Measurements from ENCODE around the gene DPCD. TPM values are rescaled to one million over a fixed set of nuclear protein-coding genes. Genes with fewer than 3 reads are reported as not detected.

Gene DPCD
- total and polyA plus RNA-seq, 10 of the 15 experiments (the other 5 are each of a cell fraction or from before 2014, with no cell fraction given): 9.7 to 50.9 (median 26.3) TPM

DNA sequence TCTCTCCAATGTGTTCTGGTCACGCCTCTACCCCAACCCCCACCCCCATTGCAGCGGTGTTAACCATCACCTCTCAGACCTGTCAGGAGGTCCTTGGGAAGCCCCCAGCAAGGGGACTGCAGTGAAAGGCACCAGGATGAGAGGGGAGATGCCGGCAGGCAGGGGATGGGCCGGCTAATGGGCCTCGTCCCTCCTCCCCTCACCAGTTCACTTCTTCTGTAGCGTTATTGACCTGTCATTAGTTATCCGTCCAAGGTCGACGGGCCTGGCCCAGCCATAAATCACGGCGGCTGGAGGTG lies 18.8 kb upstream of the DPCD start:
- H3K4me1 ChIP-seq (ENCODE audit: control insufficient read depth, insufficient read depth, low read length): peaks cover 5% of the 10 kb centered on the region; the same call in 1 of the 2 replicates
- H3K9me3 ChIP-seq (replicated peaks; ENCODE audit: control insufficient read depth, insufficient read depth, low read length): no peaks in the 10 kb centered on the region
- 28% methylated on average over 11 of the region's 11 CpGs for WGBS (ENCODE audit: insufficient coverage, insufficient replicate concordance, low lambda C conversion rate, missing lambda C conversion rate)
- H3K79me2 ChIP-seq (ENCODE audit: control insufficient read depth, insufficient read depth, low read length): no peaks in the 10 kb centered on the region
- intact Hi-C loops (cut with micrococcal nuclease; ENCODE audit: unreplicated experiment) (loop anchor here (5.0 kb wide), 1 partner anchor 407 kb away; no protein-coding TSS in a partner anchor), in situ Hi-C loops (cut with MboI) (no loop called here)
- DNase-seq (ENCODE audit: low read depth, low spot score) (no peak), FAIRE-seq (no peak), ATAC-seq (no peak)
- H3K27me3 ChIP-seq (replicated peaks in 1 of 2; ENCODE audit: control insufficient read depth in 2 of 2, insufficient read depth in 2 of 2, low read length in 1 of 2): peaks cover 0 to 4% of the 10 kb centered on the region in 2 experiments; a peak in 1 of 4 replicates
- no peaks in the 10 kb centered on the region for H3K36me3 ChIP-seq (ENCODE audit: control insufficient read depth in 2 of 2, insufficient read depth in 2 of 2, low read length in 1 of 2)
- no peak overlapping the region for H2AFZ ChIP-seq (ENCODE audit: control insufficient read depth, low read depth, low read length)
- ChIA-PET SMC1A (ENCODE audit: uncharacterized antibody, unreplicated experiment) (interaction anchor here (0.6 to 3.3 kb wide), 5 partner anchors 9 to 356 kb away, joined by 3 to 14 read pairs (median 4); no protein-coding TSS in a partner anchor), CTCF (interaction anchor here (0.6 to 3.5 kb wide), 20 partner anchors 12 to 359 kb away, joined by 3 to 38 read pairs (median 6); partner anchors contain the start of gene NPM3), RAD21 (ENCODE audit: unreplicated experiment) (interaction anchor here (0.7 to 2.3 kb wide), 8 partner anchors 11 to 405 kb away, joined by 3 to 12 read pairs (median 4); no protein-coding TSS in a partner anchor), POLR2A (no interaction called here)
- no peak overlapping the region for H3K9ac ChIP-seq (ENCODE audit: control insufficient read depth, insufficient read depth, low read length)
- H3K27ac ChIP-seq (ENCODE audit: control insufficient read depth, insufficient read depth): no peak overlapping the region
- BruUV-seq (replicated peaks): no TSS peak
- no peak overlapping the region for H3K4me3 ChIP-seq
- no peaks in the 10 kb centered on the region for H4K20me1 ChIP-seq (ENCODE audit: control insufficient read depth, insufficient read depth)
- H3K4me2 ChIP-seq (ENCODE audit: control insufficient read depth, insufficient read depth): peak overlapping the region; percentile 98
- TF ChIP-seq USF1 (IDR thresholded peaks at IDR 0.05; ENCODE audit: borderline replicate concordance, extremely low read length, insufficient read depth, low read depth, low read length) (no peak), FOS (IDR thresholded peaks at IDR 0.05; ENCODE audit: borderline replicate concordance, extremely low read depth, insufficient read length) (no peak), ETV6 (conservative IDR thresholded peaks at IDR 0.05 in 1 of 2, IDR thresholded peaks at IDR 0.05 in 1 of 2; ENCODE audit: borderline replicate concordance in 1 of 2, low read depth in 1 of 2) (no peak), KLF5 (IDR thresholded peaks at IDR 0.05; ENCODE audit: partially characterized antibody) (no peak), ZNF622 (IDR thresholded peaks at IDR 0.05) (no peak), TCF3 (IDR thresholded peaks at IDR 0.05; ENCODE audit: borderline replicate concordance, insufficient read depth, low read depth, low read length) (no peak), CHD2 (IDR thresholded peaks at IDR 0.05; ENCODE audit: borderline replicate concordance, low read depth, low read length) (no peak), BMI1 (IDR thresholded peaks at IDR 0.05; ENCODE audit: borderline replicate concordance) (no peak), NFYA (IDR thresholded peaks at IDR 0.05; ENCODE audit: borderline replicate concordance, low read depth, low read length) (no peak), SUPT20H (IDR thresholded peaks at IDR 0.05; ENCODE audit: borderline replicate concordance, control insufficient read depth, low read depth, low read length) (no peak), TARDBP (IDR thresholded peaks at IDR 0.05; ENCODE audit: borderline replicate concordance) (no peak), ZNF217 (IDR thresholded peaks at IDR 0.05) (no peak), EP300 (IDR thresholded peaks at IDR 0.05; ENCODE audit: borderline replicate concordance in 1 of 2, control insufficient read depth in 1 of 2, low read depth in 2 of 2, low read length in 2 of 2) (no peak), NFXL1 (IDR thresholded peaks at IDR 0.05; ENCODE audit: borderline replicate concordance) (no peak), PKNOX1 (IDR thresholded peaks at IDR 0.05) (no peak)
- TF ChIP-seq, protein P1, sequence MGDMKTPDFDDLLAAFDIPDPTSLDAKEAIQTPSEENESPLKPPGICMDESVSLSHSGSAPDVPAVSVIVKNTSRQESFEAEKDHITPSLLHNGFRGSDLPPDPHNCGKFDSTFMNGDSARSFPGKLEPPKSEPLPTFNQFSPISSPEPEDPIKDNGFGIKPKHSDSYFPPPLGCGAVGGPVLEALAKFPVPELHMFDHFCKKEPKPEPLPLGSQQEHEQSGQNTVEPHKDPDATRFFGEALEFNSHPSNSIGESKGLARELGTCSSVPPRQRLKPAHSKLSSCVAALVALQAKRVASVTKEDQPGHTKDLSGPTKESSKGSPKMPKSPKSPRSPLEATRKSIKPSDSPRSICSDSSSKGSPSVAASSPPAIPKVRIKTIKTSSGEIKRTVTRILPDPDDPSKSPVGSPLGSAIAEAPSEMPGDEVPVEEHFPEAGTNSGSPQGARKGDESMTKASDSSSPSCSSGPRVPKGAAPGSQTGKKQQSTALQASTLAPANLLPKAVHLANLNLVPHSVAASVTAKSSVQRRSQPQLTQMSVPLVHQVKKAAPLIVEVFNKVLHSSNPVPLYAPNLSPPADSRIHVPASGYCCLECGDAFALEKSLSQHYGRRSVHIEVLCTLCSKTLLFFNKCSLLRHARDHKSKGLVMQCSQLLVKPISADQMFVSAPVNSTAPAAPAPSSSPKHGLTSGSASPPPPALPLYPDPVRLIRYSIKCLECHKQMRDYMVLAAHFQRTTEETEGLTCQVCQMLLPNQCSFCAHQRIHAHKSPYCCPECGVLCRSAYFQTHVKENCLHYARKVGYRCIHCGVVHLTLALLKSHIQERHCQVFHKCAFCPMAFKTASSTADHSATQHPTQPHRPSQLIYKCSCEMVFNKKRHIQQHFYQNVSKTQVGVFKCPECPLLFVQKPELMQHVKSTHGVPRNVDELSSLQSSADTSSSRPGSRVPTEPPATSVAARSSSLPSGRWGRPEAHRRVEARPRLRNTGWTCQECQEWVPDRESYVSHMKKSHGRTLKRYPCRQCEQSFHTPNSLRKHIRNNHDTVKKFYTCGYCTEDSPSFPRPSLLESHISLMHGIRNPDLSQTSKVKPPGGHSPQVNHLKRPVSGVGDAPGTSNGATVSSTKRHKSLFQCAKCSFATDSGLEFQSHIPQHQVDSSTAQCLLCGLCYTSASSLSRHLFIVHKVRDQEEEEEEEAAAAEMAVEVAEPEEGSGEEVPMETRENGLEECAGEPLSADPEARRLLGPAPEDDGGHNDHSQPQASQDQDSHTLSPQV (IDR thresholded peaks at IDR 0.05): no peak

All from GM12878 (cell line).